GM21381 (cell line): ENCODE results near the gene ELAC1.

Experiments
- ATAC-seq: cut with Tn5 transposase; IDR thresholded peaks from one replicate; pipeline ENCODE4 v1.9.1; 2021; ENCODE audit warnings: mild to moderate bottlenecking, moderate library complexity; ENCODE audit not compliant: unreplicated experiment

The ELAC1 gene

DNA sequence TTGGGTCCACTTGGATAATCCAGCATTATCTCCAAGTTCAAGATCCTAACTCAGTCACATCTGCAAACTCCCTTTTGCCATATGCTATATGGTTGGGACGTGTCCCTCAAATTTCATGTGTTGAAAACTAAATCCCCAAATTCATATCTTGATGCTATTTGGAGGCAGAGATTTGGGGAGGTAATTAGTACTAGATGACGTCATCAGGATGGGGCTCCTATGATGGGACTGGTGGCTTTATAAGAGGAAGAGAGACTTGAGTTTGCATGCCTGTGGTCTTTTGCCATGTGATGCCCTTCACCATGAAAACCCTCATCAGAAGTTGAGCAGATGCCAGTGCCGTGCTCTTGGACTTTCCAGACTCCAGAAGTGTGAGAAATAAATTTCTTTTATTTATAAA, 45.4 kb downstream of the ELAC1 start:
- ATAC-seq = no peak

- ATAC-seq = no peak
Observed at GRCh38 chr18:51017140-51017879, 49.5 kb downstream of the ELAC1 start.

DNA sequence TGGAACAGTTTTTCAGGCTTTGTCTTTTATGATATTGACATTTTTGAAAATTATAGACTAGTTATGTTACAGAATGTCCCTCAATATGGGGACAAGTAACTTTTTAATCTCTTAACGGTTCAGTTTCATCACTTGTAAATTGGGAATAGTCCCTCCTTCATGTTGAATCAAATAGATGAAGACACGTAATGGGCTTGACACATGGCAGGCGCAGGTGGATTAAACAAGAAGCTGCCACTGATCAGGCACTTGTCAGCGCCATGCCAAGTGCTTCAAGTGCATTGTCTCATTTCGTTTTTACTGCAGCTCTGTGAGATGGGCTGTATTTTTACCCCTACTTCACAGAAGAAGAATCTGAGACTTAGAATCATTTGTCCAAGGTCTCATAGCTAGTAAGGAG, 52.7 kb downstream of the ELAC1 start:
- ATAC-seq = no peak

GRCh38 chr18:51021226-51021965, 53.6 kb downstream of the ELAC1 start:
- no peak for ATAC-seq

DNA sequence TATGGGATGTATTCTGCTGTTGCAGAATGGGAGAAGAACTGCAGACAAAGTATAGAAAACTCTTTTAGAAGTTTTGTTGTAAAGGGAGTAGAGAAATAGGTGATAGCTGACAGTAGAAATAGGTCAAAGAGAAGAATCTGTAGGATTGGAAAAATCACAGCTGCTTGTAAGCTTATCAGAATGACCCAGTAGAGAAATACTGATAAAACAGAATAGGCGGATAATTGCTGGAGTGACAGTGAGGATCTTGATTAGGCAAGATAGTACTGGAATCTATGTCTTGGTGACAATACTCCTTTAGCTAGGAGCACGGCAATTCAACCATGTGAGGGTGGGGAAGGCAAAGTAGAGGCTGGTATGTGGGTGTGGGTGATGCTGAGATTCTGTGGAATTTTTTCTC, 57.7 kb downstream of the ELAC1 start:
- no peak for ATAC-seq

- no peak for ATAC-seq
Observed at GRCh38 chr18:51028201-51028805, 60.5 kb downstream of the ELAC1 start.

- no peak for ATAC-seq
Observed at GRCh38 chr18:51029378-51029693, 61.5 kb downstream of the ELAC1 start.

DNA sequence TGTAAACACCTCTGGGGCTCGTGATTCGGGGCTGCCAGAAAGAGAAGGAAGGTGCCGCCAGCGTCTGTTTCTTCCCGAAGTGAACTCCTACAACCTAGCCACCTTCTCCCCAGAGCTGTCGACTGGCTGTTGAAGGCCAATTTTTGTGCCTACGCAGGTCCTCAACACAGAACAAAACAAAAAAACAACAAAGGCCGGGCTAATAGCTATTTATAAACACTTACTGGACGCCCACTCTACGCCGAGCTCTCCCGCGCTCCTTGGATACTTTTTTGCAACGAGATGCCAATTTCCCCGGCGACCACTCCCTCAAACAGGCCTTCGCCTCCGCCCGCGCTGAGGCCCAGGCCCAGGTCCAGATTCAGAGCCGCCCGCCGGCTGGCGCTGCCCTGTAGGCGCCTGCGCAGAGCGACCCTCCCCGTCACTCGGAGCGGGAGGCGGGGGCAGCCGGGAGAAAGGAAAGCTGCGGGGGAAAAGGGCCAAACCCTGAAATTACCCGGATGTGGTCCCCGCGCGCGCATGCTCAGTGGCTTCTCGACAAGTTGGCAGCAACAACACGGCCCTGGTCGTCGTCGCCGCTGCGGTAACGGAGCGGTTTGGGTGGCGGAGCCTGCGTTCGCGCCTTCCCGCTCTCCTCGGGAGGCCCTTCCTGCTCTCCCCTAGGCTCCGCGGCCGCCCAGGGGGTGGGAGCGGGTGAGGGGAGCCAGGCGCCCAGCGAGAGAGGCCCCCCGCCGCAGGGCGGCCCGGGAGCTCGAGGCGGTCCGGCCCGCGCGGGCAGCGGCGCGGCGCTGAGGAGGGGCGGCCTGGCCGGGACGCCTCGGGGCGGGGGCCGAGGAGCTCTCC, 62.1 kb downstream of the ELAC1 start, which contains the start of gene SMAD4:
SMAD4 (plus strand) TSS at position 520 of the 843 bp plus-strand sequence. CDS start 16,834 bp downstream, outside the sequence.
- peak; percentile 70 for ATAC-seq

DNA sequence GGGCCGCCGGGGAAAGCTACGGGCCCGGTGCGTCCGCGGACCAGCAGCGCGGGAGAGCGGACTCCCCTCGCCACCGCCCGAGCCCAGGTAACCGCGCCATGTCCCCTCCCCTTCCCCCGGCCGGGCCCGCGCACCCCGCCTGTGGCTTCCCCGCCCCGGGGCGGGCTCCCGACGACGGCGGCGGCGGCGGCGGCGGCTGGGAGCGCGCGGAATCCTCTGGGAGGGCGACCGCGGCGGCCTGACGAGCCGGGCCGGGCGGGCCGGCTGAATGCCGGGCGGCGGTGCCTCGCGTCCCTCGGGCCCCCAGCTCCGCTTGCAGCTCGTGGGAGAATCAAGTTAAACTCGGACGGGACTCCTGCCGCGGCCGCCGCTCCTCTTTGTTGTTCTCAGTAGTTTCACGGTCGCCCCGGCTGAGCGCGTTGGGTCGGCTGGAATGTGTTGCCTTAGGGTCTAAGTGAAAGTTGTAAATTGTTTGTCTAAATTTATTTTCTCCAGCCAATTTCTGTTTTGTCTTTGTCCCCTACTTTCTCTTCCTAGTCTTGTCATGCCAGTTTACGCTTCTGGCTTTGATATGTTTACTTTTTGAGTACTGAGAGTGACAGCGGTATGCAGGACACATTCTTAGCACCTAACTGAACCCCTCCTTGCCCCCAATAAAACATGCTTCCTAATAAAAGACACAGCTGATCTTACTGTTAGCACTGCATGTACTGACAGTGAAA, 62.9 kb downstream of the ELAC1 start:
- ATAC-seq = peak; percentile 55

DNA sequence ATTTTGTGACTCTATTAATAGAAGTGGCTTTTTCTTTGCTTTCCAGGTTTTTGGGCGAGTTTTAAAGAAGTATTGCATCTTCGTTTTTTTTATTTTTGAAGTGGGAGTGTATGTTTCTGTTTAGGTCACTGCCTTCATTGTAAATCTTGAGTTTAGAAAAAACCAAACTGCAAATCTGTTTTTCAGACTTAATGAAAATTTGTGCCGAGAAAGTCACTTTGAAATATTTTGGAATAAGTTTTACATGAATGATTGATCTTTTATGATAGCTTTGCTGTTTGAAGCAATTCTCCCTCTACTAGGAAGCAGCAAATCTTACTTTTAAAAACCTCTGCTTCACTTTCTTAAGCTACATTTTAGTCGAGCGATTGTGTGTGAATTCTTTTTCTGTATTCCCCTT, 64.4 kb downstream of the ELAC1 start:
- ATAC-seq = no peak

DNA sequence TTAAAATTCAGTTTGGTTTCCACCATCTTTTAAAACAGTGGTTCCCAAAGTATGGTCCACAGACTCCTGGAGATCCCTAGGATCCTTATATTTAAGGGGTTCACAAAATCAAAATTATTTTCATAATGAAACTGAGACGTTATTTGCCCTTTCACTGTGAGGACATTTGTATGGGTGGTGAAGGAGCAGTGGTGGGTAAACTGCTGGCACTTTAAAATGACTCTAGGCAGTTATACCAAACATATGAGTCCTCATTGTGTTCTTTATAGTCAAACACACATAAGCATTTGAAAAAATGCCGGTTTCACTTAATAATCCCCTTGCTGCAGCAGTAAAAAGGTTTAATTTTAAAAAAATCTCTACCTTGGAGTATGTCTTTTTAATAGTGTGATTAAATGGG, 69.4 kb downstream of the ELAC1 start:
- no peak for ATAC-seq
